Liver (tissue), 3 donors: ENCODE results near the gene CBFA2T2.

ENCODE experiments used
- GABPA ChIP-seq, 2 donors: IDR thresholded peaks in 1 of 2; conservative IDR thresholded peaks in 1 of 2; 2 replicates each; pipeline ENCODE4 v1.6.1; 2016; ENCODE audit warnings: antibody characterized with exemption in 2 of 2, mild to moderate bottlenecking in 1 of 2, moderate library complexity in 1 of 2
- NR2F2 ChIP-seq: IDR thresholded peaks from 2 replicates; pipeline ENCODE4 v1.6.1; 2016; ENCODE audit warnings: antibody characterized with exemption
- RXRA ChIP-seq, 2 donors: IDR thresholded peaks; 2 replicates each; pipeline ENCODE4 v1.6.1; 2017 to 2018; ENCODE audit warnings: antibody characterized with exemption in 2 of 2, mild to moderate bottlenecking in 1 of 2
- TF ChIP-seq, protein P1 (sequence below): fragments of 150-350 bp; IDR thresholded peaks from 2 replicates; pipeline ENCODE4 v1.5.1; 2017; ENCODE audit warnings: improper control_type of control experiment, low read depth, low read length; ENCODE audit not compliant: missing input control
- TF ChIP-seq, protein P2 (sequence below): IDR thresholded peaks from 2 replicates; pipeline ENCODE4 v1.6.1; 2016; ENCODE audit warnings: antibody characterized with exemption, mild to moderate bottlenecking
- TF ChIP-seq, protein P3 (sequence below): IDR thresholded peaks from 2 replicates; pipeline ENCODE4 v1.6.1; 2016; ENCODE audit warnings: antibody characterized with exemption
- donor health status: healthy.
- donor health status: healthy.

DNA sequence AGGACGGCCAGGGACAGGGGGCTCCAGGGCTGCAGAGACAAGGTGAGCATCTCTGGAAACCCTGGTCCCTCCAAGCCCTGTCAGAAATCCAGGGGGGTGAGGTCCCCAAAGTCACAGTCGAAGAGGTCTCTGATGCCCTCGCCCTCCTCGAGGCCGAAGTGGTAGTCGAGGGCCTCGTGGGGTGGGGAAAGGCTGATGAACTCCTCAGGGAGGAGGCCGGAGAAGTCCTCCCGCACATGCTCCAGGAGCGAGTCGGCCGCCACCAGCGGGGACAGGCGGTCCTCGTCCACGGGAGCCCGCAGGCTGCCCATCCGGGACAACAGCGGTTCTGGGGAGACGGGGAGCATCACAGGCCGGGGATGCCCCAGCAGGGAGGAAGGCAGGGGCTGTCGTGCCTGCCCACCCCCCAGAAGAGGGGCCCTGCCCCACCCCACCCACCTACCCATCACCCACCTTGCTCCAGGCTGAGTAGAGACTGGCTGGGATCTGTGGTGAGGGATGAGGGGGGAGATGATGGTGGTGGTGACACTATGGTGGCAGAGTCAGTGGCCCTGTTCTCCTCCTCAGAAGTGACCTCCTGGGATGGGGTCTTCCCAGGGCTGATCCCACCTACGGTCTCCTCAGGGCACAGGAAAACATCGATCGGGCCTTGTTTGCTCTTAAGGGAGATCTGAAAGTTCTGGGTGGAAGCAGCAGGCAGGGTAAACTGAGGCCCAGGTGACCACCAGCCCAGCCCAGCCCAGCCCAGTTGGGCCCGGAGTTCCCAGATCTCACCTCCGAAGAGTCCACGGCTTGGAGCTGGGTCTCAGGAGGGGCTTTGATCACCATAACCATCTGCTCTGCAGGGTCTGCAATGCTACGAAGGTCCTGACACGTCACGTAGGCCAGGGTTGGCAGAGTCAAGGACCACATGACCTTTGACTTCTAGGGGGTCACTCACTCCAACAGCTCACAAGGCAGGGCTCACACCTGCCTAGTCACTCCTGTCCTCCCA is 187.1 kb downstream of the CBFA2T2 start:
- TF ChIP-seq, protein P1, sequence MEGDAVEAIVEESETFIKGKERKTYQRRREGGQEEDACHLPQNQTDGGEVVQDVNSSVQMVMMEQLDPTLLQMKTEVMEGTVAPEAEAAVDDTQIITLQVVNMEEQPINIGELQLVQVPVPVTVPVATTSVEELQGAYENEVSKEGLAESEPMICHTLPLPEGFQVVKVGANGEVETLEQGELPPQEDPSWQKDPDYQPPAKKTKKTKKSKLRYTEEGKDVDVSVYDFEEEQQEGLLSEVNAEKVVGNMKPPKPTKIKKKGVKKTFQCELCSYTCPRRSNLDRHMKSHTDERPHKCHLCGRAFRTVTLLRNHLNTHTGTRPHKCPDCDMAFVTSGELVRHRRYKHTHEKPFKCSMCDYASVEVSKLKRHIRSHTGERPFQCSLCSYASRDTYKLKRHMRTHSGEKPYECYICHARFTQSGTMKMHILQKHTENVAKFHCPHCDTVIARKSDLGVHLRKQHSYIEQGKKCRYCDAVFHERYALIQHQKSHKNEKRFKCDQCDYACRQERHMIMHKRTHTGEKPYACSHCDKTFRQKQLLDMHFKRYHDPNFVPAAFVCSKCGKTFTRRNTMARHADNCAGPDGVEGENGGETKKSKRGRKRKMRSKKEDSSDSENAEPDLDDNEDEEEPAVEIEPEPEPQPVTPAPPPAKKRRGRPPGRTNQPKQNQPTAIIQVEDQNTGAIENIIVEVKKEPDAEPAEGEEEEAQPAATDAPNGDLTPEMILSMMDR: no peak
- TF ChIP-seq GABPA (IDR thresholded peaks at IDR 0.05 in 1 of 2, conservative IDR thresholded peaks at IDR 0.05 in 1 of 2) (no peak), RXRA (IDR thresholded peaks at IDR 0.05) (no peak), NR2F2 (no peak)
- TF ChIP-seq, protein P2, sequence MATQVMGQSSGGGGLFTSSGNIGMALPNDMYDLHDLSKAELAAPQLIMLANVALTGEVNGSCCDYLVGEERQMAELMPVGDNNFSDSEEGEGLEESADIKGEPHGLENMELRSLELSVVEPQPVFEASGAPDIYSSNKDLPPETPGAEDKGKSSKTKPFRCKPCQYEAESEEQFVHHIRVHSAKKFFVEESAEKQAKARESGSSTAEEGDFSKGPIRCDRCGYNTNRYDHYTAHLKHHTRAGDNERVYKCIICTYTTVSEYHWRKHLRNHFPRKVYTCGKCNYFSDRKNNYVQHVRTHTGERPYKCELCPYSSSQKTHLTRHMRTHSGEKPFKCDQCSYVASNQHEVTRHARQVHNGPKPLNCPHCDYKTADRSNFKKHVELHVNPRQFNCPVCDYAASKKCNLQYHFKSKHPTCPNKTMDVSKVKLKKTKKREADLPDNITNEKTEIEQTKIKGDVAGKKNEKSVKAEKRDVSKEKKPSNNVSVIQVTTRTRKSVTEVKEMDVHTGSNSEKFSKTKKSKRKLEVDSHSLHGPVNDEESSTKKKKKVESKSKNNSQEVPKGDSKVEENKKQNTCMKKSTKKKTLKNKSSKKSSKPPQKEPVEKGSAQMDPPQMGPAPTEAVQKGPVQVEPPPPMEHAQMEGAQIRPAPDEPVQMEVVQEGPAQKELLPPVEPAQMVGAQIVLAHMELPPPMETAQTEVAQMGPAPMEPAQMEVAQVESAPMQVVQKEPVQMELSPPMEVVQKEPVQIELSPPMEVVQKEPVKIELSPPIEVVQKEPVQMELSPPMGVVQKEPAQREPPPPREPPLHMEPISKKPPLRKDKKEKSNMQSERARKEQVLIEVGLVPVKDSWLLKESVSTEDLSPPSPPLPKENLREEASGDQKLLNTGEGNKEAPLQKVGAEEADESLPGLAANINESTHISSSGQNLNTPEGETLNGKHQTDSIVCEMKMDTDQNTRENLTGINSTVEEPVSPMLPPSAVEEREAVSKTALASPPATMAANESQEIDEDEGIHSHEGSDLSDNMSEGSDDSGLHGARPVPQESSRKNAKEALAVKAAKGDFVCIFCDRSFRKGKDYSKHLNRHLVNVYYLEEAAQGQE: no peak
- TF ChIP-seq, protein P3, sequence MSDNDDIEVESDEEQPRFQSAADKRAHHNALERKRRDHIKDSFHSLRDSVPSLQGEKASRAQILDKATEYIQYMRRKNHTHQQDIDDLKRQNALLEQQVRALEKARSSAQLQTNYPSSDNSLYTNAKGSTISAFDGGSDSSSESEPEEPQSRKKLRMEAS: no peak
